ENCODE results near the gene NRDE2. TPM values are rescaled to one million over a fixed set of nuclear protein-coding genes. Genes with fewer than 3 reads are reported as not detected.

Gene NRDE2
- total RNA-seq, 1 donor from 2014 or later: 20.2 TPM

Other genes with a start within 250 kb of the NRDE2 start
- gene PSMC1, start 75.4 kb downstream of the NRDE2 start, total RNA-seq: 110 and 120 TPM in 2 replicates
- gene CALM1, start 65.1 kb upstream of the NRDE2 start, total RNA-seq: 664 and 667 TPM in 2 replicates

Measured in T-helper 1 cell treated with Interleukin-12 subunit alpha and Interleukin-12 subunit beta and Interleukin-4 antibody, amounts not matched to agents 30 ng/mL and 1 ng/mL, for 36 hours (primary cell).